Measurements from ENCODE around the gene RBM33. TPM values are rescaled to one million over a fixed set of nuclear protein-coding genes. Genes with fewer than 3 reads are reported as not detected.

Gene RBM33
- total RNA-seq, 1 donor from 2014 or later = 30.8 TPM

DNA sequence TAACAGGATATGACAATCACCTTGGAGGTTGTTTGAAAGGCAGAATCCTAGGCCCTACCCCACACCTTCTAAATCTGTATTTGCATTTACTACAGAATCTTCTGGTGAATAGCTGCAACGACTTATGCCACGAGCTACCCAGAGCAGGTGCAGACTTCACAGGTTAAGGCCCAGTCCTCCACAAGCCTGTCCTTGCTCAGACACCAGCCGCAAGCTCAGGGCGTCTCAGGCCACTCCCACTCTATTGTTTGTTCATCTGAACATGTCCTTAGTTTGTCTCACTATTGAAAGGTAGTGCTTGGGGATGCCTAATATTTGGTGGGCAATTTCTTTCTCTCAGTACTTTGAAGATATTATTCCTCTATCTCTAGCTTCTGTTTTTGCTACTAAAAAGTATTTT, 18.9 kb upstream of the RBM33 start:
- intact Hi-C loops (cut with micrococcal nuclease) = no loop called here
- no peak for TF ChIP-seq CTCF (IDR thresholded peaks at IDR 0.05; ENCODE audit: borderline replicate concordance)
- Histone ChIP-seq H3K9me3 (replicated peaks) (peaks cover 34% of the 10 kb centered on the region), H3K27ac (replicated peaks) (no peak overlapping the region), H3K36me3 (no peaks in the 10 kb centered on the region), H3K27me3 (ENCODE audit: low read depth) (peaks cover 8% of the 10 kb centered on the region), H3K4me3 (no peak overlapping the region), H3K4me1 (no peaks in the 10 kb centered on the region)
- no peak for DNase-seq

DNA sequence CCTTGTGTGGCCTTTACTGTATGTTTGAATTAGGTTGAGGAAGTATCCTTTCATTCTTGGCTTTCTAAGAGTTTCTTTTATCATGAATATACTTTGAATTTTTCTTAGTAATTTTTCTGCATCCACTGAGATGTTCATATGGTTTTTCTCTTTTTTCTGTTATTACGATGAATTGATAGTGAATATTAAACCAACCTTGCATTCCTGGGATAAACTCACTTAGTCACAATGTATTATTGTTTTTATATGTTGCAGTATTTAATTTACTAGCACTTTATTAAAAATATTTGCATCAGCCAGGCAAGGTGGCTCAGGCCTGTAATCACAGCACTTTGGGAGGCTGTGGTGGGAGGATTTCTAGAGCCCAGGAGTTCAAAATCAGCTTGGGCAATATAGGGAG, 15.3 kb upstream of the RBM33 start:
- Histone ChIP-seq H3K36me3 (no peaks in the 10 kb centered on the region), H3K9me3 (replicated peaks) (peaks cover 57% of the 10 kb centered on the region), H3K4me1 (no peaks in the 10 kb centered on the region), H3K4me3 (no peak overlapping the region), H3K27ac (replicated peaks) (no peak overlapping the region), H3K27me3 (ENCODE audit: low read depth) (no peaks in the 10 kb centered on the region)
- DNase-seq = no peak
- intact Hi-C loops (cut with micrococcal nuclease) = no loop called here
- TF ChIP-seq CTCF (IDR thresholded peaks at IDR 0.05; ENCODE audit: borderline replicate concordance) = no peak

- no peak for TF ChIP-seq CTCF (IDR thresholded peaks at IDR 0.05; ENCODE audit: borderline replicate concordance)
- peaks cover 63% of the 10 kb centered on the region for H3K9me3 ChIP-seq (replicated peaks)
- no peak overlapping the region for H3K27ac ChIP-seq (replicated peaks)
- H3K4me3 ChIP-seq = no peak overlapping the region
- H3K4me1 ChIP-seq = no peaks in the 10 kb centered on the region
- no peaks in the 10 kb centered on the region for H3K27me3 ChIP-seq (ENCODE audit: low read depth)
- no peaks in the 10 kb centered on the region for H3K36me3 ChIP-seq
- DNase-seq = no peak
- intact Hi-C loops (cut with micrococcal nuclease) = no loop called here
These were observed 13.3 kb upstream of the RBM33 start for GRCh38 chr7:155631155-155631554.

DNA sequence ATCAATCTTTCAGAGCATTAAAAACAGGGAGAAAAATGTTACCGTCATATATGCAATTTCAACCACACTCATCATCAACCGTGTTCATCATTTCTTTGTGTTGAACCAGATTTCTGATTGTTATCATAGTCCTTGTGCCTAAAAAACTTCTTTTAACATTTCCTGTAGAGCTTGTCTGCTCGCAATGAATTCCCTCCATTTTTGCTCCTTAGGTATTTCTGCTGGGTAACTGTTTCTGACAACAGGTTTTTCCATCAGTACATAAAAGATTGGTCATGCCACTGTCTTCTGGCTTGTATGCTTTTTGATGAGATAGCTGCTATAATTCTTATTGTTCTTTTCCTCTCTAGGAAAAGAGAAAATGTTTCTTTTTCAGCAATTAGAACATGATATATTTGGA, 8.6 kb upstream of the RBM33 start:
- no peak for DNase-seq
- Histone ChIP-seq H3K27ac (replicated peaks) (no peak overlapping the region), H3K4me3 (no peak overlapping the region), H3K36me3 (peaks cover 11% of the 10 kb centered on the region), H3K4me1 (no peaks in the 10 kb centered on the region), H3K9me3 (replicated peaks) (peaks cover 43% of the 10 kb centered on the region), H3K27me3 (ENCODE audit: low read depth) (no peaks in the 10 kb centered on the region)
- TF ChIP-seq CTCF (IDR thresholded peaks at IDR 0.05; ENCODE audit: borderline replicate concordance) = no peak
- intact Hi-C loops (cut with micrococcal nuclease) = no loop called here

GRCh38 chr7:155637155-155637554, 7.3 kb upstream of the RBM33 start:
- Histone ChIP-seq H3K27me3 (ENCODE audit: low read depth) (no peaks in the 10 kb centered on the region), H3K4me3 (no peak overlapping the region), H3K36me3 (peaks cover 22% of the 10 kb centered on the region), H3K27ac (replicated peaks) (no peak overlapping the region), H3K9me3 (replicated peaks) (peaks cover 34% of the 10 kb centered on the region), H3K4me1 (no peaks in the 10 kb centered on the region)
- TF ChIP-seq CTCF (IDR thresholded peaks at IDR 0.05; ENCODE audit: borderline replicate concordance) = no peak
- intact Hi-C loops (cut with micrococcal nuclease) = no loop called here
- no peak for DNase-seq

- no peak for DNase-seq
- Histone ChIP-seq H3K36me3 (peaks cover 22% of the 10 kb centered on the region), H3K27me3 (ENCODE audit: low read depth) (no peaks in the 10 kb centered on the region), H3K4me3 (no peak overlapping the region), H3K27ac (replicated peaks) (no peak overlapping the region), H3K4me1 (peaks cover 4% of the 10 kb centered on the region), H3K9me3 (replicated peaks) (peaks cover 23% of the 10 kb centered on the region)
- intact Hi-C loops (cut with micrococcal nuclease) = no loop called here
- no peak for TF ChIP-seq CTCF (IDR thresholded peaks at IDR 0.05; ENCODE audit: borderline replicate concordance)
These were observed 6.1 kb upstream of the RBM33 start for GRCh38 chr7:155638366-155638765.
